Activated naive CD4-positive, alpha-beta T cell treated with anti-CD3 and anti-CD28 coated beads, Interleukin-2, amount 50 U/mL, for 16 hours (primary cell): Measurements from ENCODE around the gene OR2T1.
"Not testable (repeated sequence)": the region's sequence is repeated elsewhere in the genome, so short reads cannot be mapped to it uniquely, and the experiment has no call there.

Experiments used
- DNase-seq: peaks from one replicate; pipeline ENCODE4 v3.0.0-alpha.2; 2020

OR2T1 gene

GRCh38 chr1:248438668-248439067, 35.8 kb downstream of the OR2T1 start:
- not testable (repeated sequence) for DNase-seq

GRCh38 chr1:248439283-248439682, 36.4 kb downstream of the OR2T1 start:
- DNase-seq: not testable (repeated sequence)

GRCh38 chr1:248442500-248443277, 39.8 kb downstream of the OR2T1 start:
- DNase-seq: not testable (repeated sequence)

GRCh38 chr1:248444603-248445002, 41.8 kb downstream of the OR2T1 start:
- not testable (repeated sequence) for DNase-seq

- DNase-seq: not testable (repeated sequence)
These were observed 42.6 kb downstream of the OR2T1 start, which contains the start of gene OR2T2 for GRCh38 chr1:248445399-248445798. Gene OR2T2, plus strand, starts transcription at chr1:248445637. Its CDS starts 7,161 bp downstream, at chr1:248452798.

- not testable (repeated sequence) for DNase-seq
These were observed 45.7 kb downstream of the OR2T1 start for GRCh38 chr1:248448409-248449074.

- DNase-seq: not testable (repeated sequence)
These were observed 47.1 kb downstream of the OR2T1 start for GRCh38 chr1:248449821-248450465.

- DNase-seq: not testable (repeated sequence)
These were observed 47.8 kb downstream of the OR2T1 start for GRCh38 chr1:248450466-248451145.

- not testable (repeated sequence) for DNase-seq
These were observed 50.8 kb downstream of the OR2T1 start for GRCh38 chr1:248453619-248454018.

GRCh38 chr1:248455045-248455444, 52.2 kb downstream of the OR2T1 start:
- DNase-seq: not testable (repeated sequence)

GRCh38 chr1:248456635-248457034, 53.8 kb downstream of the OR2T1 start:
- DNase-seq: not testable (repeated sequence)
